Forelimb muscle (tissue), 1 donor: ENCODE results near the gene HIVEP3. TPM values are rescaled to one million over a fixed set of nuclear protein-coding genes. Genes with fewer than 3 reads are reported as not detected.

ENCODE experiments used
- DNase-seq: peaks from one replicate; pipeline ENCODE4 v3.0.0-alpha.2; 2013; ENCODE audit warnings: low read depth
- polyA plus RNA-seq: library from polyadenylated mRNA; unstranded; fragments of 120-200 nt; gene quantifications from one replicate; pipeline ENCODE4 v1.2.1, GENCODE V29; 2013; ENCODE audit not compliant: insufficient read length

Gene HIVEP3
- polyA plus RNA-seq, 1 donor, result 2.1 TPM

DNA sequence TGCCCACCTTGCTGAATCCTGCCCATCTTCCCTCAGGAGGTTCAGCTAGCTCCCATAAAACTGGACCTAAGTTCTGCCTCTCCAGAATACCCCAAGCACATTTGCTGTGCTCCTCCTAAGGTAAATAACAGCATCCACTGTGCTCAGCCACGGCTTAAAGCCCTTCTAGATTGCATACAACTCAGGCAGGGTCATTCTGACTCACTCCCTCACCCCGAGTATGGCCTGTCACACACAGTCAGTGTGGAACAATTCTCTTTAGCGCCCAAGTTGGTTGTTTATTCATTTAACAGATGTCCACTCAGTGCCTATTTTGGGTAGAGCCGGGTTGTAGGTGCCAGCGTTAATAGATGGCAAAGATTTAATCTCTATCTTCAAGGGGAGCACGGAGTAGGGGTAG lies 286.8 kb downstream of the HIVEP3 start:
- no peak for DNase-seq

DNA sequence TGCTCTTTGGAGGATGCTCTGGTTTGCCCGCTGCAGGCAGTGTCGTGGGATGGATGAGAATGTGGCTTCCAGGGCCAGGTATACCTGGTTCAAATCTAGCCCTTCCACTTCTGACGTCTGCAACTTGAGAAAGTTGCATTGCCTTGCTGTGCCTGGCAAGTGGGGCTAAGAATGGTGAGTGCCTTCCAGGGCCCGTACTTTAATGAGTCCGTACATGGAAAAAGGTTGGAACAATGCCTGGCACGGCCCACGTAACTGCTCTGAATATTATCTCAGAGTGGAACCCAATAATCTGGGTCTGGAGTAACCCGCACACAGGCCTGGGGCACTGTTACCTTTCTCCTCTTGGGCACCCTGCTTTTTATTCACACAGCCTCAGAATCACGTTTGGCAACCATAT lies 287.6 kb downstream of the HIVEP3 start:
- no peak for DNase-seq

DNA sequence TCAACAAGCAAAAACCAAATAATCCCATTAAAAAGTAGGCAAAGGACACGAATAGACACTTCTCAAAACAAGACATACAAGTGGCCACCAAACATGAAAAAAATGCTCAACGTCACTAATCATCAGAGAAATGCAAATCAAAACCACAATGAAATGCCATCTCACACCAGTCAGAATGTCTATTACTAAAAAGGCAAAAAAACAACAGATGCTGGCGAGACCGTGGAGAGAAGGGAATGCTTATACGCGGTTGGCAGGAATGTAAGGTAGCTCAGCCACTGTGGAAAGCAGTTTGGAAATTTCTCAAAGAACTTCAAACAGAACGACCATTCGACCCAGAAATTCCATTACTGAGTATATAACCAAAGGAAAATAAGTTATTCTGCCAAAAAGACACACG lies 289.2 kb downstream of the HIVEP3 start:
- DNase-seq, result no peak

DNA sequence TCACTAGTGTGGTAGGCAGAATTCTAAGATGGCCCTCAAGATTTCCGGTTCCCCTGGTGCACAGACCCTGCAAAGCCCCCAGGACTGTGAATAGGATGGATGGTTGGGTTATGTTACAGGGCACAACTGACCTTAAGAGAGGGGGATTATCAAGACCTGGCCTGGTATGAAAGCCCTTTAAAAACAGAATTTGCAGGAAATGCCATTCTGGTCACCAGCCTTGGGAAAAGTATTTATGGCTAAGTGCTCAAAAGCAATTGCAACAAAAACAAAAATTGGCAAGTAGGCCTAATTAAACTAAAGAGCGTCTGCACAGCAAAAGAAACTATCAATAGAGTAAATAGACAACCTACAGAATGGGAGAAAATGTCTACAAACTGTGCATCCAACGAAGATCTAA lies 289.6 kb downstream of the HIVEP3 start:
- DNase-seq, result no peak

- no peak for DNase-seq
Measured at GRCh38 chr1:41627491-41628280, 291.0 kb downstream of the HIVEP3 start.

DNA sequence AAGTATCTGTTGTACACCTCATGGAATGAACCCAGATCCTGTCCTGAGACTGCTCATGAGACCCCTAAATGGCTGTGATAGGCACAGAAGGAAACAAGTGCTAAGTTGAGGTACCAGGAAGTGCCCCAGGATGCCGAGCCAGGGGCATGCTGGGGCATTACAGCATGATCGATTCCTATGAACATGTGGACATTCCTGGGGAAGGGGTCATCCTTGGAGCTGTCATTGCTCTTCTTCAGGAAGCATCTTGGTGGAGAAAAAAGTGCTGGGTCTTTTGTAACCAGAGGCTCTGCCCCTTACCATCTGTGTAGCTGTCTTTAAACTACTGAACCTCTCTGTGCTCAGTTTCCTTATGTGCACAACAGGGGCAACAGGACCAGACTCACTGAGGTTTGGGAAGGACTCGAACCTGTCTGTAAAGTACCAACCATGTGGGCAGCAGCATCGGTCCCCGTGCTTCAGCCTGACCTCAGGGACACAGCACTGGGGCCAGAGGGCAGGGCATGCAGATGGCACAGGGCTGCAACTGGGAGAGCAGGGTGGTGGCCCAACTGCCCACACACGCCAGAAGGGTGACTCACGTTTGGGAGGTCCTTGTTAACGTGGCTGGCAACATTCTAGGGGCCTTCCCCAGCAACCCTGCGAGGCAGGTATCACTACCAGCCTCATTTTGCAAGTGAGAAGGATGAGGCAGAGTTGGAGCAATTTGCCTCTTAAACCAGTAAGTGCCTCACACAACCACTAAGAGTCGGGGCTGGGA lies 291.9 kb downstream of the HIVEP3 start:
- DNase-seq, result no peak

GRCh38 chr1:41626146-41626545 lies 292.6 kb downstream of the HIVEP3 start:
- DNase-seq, result no peak

DNA sequence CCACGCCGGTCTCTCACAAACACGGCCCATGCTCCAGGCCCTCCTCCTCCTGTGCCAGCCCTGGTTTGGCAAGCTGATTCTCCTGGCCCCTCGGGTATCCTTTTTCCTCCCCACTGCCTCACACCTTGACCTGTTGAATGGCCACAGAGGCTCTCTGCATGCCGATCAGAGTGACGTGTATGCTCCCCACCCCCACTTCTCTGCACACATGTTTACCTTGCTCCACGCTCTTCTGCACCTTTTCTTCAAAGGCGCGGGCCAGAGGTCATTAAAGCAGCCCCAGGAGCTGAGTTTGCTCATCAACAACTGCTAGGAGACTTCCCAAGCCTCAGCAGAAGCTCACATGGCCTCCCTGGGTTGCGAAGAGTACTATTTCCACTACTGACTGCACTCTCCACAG lies 295.0 kb downstream of the HIVEP3 start:
- DNase-seq, result no peak

DNA sequence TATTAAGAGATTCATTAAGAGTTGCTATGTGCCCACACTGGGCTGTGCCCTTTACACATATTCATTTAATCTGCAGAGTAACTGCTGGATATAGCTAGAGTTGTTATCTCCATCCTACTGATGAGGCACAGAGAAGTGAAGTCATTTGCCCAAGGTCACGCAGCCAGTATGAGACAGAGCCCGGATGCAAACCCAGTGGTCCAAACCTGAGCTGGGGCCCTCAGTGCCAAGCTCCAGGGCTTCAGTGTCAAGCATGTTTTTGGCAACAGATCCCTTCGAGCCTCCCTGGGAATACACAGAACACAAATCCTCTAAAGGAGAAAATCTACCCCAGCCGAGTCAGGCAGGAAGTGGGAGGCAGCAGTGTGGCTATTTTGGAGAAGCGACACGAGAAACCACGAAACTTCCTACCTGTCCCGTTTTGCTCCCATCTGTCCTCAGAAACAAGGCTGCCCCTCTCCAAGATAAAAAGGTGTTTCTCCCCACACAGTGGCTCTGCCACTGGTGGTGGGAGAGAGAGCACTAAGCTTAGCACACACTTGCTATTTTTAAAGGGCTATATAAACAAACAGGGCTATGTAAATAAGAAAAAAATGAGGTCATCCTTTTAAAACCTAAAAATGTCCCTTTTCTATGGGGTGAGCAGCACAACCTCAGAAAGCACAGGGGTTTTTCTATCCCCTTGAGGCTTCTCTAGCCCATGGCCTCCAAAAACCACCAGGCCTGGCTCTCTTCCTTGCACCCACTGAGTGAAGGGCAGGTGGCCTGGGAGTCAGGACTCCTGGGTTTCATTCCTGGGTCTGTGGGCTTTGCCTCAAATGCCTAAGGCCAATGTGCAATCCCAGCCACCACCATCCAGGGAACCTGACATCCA lies 295.6 kb downstream of the HIVEP3 start:
- DNase-seq, result no peak

DNA sequence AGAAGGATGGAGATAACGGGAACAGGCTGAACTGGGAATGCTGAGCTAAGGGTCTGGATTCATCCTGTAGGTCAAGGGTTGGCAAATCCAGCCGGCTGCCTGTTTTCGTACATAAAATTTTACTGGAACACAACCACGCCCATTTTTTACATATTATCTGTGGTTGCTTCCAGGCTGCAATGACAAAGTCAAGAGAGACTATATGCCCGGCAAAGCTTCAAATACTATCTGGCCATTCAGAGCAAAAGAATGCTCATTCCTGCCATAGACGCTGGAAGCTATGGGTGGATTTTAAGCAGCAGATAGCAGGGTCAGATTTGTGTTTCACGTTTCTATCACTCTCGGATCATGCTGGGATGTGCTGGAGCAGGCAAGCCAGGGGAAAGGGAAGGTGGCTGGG lies 296.3 kb downstream of the HIVEP3 start:
- DNase-seq, result no peak

DNA sequence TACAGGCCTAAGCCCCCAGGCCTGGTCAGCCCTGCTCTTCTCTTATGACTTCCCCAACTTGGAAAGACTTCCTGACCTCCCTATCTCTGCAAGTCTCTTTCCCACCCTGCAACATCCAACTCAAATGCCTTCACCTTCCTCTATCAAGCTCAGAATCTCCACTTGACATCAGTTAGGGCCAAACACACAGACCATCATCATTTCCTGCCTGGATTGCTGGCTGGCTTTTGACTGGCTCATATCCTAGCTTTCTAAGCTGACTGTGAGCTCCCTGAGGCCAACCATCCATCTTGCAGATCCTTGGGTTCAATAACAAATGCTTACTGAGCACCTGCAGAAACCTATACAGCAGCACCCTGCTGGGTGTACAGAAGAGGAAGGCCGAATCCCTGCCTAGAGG lies 296.9 kb downstream of the HIVEP3 start:
- DNase-seq, result no peak

DNA sequence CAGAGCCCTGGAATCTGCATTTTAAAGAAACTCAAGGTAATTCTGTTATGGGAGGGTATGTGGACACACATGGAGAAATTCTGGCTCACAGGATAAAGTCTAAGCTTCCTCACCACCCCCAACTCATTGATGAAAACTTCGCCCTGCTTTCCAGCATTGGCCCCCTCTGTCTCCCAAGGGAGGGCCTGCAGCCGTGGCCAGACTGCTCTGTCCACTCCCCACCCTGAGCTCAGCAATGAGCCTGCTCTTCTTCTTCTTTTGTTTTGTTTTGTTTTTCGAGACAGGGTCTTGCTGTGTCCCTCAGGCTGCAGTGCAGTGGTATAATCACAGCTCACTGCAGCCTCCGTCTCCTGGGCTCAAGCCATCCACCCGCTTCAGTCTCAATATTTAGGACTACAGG lies 297.5 kb downstream of the HIVEP3 start:
- no peak for DNase-seq

DNA sequence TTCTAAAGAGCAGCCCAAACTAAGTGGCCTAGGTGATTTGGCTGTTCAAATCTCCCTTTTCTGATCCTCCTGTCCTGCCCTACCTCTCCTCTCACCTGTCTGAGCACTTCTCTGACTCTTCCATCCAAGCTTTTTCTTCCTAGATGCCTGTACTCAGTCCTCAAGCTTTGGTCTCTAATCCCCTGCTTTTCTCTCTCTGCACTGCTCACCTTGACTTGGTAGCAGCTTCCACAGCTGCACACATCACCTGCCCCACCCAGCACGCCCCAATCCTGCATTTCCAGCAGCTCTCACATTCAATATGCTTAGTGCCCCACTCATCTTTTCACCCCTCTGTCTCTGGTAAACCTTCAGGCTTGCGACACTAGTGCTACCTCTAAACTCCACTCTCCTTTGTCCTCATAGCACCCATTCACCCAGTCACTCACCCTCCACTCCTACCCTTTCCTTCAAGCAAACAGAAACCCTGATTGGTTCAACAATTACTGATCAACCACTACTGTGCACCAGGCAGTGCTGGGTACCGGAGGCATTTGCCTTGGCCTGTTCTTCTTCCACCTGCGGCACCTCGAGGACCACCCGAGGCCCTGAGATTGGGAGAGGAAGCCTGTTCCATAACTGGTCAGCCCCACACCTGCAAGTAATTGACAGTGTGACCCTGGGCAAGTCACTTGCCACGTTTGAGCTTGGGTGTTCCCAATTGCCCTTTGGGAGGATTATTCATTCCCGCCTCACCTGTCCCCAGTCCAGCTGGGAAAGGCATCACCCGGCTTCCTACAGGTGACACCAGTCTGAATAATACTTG lies 298.2 kb downstream of the HIVEP3 start:
- no peak for DNase-seq

- DNase-seq, result no peak
Measured at GRCh38 chr1:41619511-41620364, 299.0 kb downstream of the HIVEP3 start.

DNA sequence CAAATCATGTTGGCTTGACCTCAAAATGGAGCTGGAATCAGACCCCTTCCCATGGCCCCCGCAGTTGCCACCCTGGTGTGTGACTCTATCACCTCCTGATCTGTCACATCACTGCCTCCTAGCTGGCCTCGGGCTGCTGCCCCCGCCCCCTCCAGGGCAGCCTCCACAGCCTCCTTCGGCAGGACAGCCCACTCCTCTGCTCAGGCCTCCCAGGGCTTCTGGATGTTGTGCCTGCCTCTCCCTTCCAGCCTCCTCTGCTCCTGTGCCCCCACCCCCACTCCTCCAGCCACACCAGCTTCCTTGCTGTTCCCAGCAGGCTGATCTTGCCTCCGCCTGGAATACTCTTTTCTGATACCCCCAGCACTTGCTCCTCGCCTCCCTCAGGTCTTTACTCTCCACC lies 299.9 kb downstream of the HIVEP3 start:
- no peak for DNase-seq

DNA sequence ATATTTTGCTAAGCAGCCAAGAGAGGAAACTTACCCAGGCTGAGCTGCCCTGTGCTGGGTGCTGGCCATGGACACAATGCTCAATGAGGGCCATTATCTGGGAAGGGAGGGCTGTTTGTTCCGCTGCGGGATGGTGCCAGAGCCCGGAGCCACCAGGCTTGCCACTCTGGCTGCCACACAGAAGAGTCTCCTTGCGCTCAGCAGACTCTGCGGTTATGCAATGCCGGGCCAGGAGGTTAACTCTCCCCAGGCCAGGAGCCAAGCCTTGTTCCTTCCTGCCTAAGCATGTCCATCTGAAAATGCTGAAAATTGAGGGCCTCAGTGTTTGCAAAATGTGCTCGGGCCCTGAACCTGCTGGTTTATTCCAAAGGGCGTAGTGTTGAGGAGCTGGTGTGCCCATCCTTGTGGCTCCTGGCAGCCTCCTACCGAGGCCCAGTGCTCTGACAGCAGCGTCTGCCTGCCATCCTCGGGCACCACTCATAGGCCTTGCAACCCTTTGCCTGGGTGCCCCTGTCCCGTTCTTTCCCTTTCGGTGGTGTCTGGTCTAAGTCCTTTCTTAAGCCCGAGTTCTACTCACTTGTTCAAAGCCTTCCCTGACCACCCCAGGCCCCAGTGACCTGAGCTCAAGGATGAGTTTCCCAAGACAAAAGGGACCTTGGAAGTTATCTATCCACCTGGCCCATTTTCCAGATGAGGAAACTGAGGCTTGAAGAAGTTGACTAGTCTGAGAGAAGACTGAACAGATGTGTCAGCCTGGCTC lies 300.5 kb downstream of the HIVEP3 start:
- DNase-seq, result no peak

GRCh38 chr1:41617336-41617735 lies 301.4 kb downstream of the HIVEP3 start:
- no peak for DNase-seq

- no peak for DNase-seq
Measured at GRCh38 chr1:41616563-41616962, 302.2 kb downstream of the HIVEP3 start.

DNA sequence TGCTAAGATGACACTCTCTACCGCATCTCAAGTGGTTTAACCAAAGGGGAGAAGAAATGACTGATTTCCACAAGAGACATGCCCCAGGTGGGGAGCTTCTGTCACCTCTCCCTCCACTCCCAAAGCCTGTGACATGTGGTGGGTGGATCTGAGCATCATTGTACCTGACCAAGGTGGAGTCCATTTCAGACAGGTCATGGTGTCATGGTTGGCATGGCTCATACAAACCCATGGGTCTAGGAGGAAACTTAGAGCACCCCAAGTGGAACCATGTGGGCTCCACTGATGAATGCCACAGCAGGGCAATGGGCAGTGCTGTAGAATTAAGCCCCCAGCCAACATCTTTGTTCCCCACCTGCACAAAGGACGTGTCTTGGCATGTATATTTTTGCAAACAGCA lies 302.7 kb downstream of the HIVEP3 start:
- no peak for DNase-seq

DNA sequence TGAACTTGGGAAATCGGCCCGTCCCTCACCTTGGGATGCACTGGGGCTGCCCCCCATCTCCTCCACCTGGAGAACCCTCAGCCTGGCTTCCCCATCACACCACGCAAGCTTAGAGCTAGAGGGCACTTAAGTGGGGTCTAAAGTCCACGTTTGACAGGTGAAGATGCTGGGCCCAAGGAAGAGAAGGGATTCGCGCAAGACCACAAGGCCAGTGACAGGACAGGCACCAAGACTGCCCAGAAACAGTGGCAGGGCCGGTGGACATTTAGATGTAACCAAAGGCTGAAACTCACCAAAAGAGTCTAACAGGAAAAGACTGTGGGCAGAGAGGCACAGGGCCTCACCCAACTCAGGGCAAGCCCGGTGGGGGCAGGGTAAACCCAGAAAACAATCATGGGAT lies 303.4 kb downstream of the HIVEP3 start:
- no peak for DNase-seq
